H1 (cell line): ENCODE data around the gene DNM2. TPM values are rescaled to one million over a fixed set of nuclear protein-coding genes. Genes with fewer than 3 reads are reported as not detected.

ENCODE experiments used
- EZH2 ChIP-seq: fragments of 200-600 bp; sonication (generic); IDR thresholded peaks from 2 replicates; pipeline ENCODE4 v1.7.1; 2012; ENCODE audit warnings: low read depth, mild to moderate bottlenecking, moderate library complexity, low read length, inconsistent platforms; ENCODE audit not compliant: severe bottlenecking
- GABPA ChIP-seq: IDR thresholded peaks from 2 replicates; pipeline ENCODE4 v1.6.1; 2011; ENCODE audit warnings: mild to moderate bottlenecking, low read length, moderate library complexity, borderline replicate concordance; ENCODE audit not compliant: insufficient read depth
- HDAC2 ChIP-seq, 2 experiments: fragments of 300-600 bp in 1 of 2; sonication (generic) in 1 of 2; IDR thresholded peaks; 2 replicates each; pipeline ENCODE4 v1.6.1; 2011 to 2012; ENCODE audit warnings: low read depth in 2 of 2, low read length in 2 of 2, mild to moderate bottlenecking in 2 of 2, moderate library complexity in 2 of 2, borderline replicate concordance in 1 of 2, inconsistent platforms in 1 of 2
- NANOG ChIP-seq: IDR thresholded peaks from 2 replicates; pipeline ENCODE4 v1.6.1; 2011; ENCODE audit warnings: low read length, low read depth, mild to moderate bottlenecking, inconsistent platforms; ENCODE audit not compliant: insufficient read depth, poor library complexity, severe bottlenecking
- PHF8 ChIP-seq: fragments of 200-600 bp; sonication (generic); conservative IDR thresholded peaks from 2 replicates; pipeline ENCODE4 v1.7.1; 2012; ENCODE audit warnings: low read depth, mild to moderate bottlenecking, inconsistent platforms, low read length, moderate library complexity
- RBBP5 ChIP-seq: IDR thresholded peaks from 2 replicates; pipeline ENCODE4 v1.7.1; 2012; ENCODE audit warnings: low read depth, mild to moderate bottlenecking, inconsistent platforms, low read length, moderate library complexity, borderline replicate concordance
- SP1 ChIP-seq: IDR thresholded peaks from 2 replicates; pipeline ENCODE4 v1.6.1; 2011; ENCODE audit warnings: low read depth, low read length
- SRF ChIP-seq: IDR thresholded peaks from 2 replicates; pipeline ENCODE4 v1.6.1; 2011; ENCODE audit warnings: mild to moderate bottlenecking, low read depth, low read length, moderate library complexity
- TCF12 ChIP-seq: IDR thresholded peaks from 2 replicates; pipeline ENCODE4 v1.6.1; 2011; ENCODE audit warnings: low read depth, mild to moderate bottlenecking, low read length
- TEAD4 ChIP-seq: IDR thresholded peaks from 2 replicates; pipeline ENCODE4 v1.6.1; 2012; ENCODE audit warnings: low read depth, low read length, inconsistent platforms, mixed read lengths
- polyA plus RNA-seq, 7 experiments: library from polyadenylated mRNA; depleted of rRNA in 3 of 7; stranded (reverse) in 5 of 7; unstranded in 2 of 7; fragments of >200 nt in 5 of 7; fragments of 200-250 nt in 2 of 7; gene quantifications; 1 replicate in 5 of 7; 2 replicates in 1 of 7; 4 replicates in 1 of 7; pipeline versions ENCODE4 v1.2.1 to v1.2.3, GENCODE V29; 2011 to 2013; ENCODE audit warnings: missing spikeins in 2 of 7, mixed read lengths in 2 of 7
- total RNA-seq: library from RNA; stranded (reverse); fragmentation: NEBNext Ultra II Directional; extraction: Animal tissue kit (Norgen Biotek cat#: 25700); gene quantifications from 2 replicates; pipeline ENCODE4 v1.2.1, GENCODE V29; 2021

DNM2 gene
- total and polyA plus RNA-seq, 2 of the 8 experiments (the other 6 are each of a cell fraction or from before 2014, with no cell fraction given): 61.9 to 120 TPM

DNA sequence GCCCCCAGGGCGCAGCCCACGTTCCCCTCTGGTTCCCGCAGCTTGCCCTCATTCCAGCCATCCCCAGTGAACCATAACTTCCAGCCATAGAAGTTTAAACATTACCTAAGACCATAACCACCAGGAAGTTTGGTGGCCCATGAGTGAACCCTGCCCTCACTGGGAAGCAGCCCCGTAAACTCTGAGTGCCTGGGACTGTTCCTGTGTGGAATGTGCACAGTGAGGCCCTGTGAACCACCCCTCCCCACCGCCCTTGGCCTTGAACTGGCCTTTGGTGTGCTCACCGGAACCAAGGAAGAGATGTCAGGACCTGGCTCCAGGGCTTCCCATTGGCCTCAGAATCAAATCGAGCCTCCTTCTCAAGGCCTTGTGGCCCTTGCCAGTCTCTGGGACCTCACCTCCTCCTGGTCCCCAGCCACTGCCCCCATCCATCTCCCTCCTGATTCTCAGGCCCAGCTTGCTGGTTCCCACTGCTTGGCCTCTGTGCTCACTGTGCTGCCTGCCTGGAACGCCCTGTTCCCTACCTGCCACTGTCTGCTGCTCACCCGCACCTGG, 46.5 kb downstream of the DNM2 start (continued):
- TF ChIP-seq HDAC2 (IDR thresholded peaks at IDR 0.05; ENCODE audit: borderline replicate concordance in 1 of 2, low read depth in 2 of 2, low read length in 2 of 2): no peak
- TF ChIP-seq NANOG: no peak
- no peak for TF ChIP-seq EZH2
- no peak for TF ChIP-seq TEAD4
- no peak for TF ChIP-seq SP1
- no peak for TF ChIP-seq PHF8
- TF ChIP-seq SRF: no peak
- TF ChIP-seq TCF12: no peak
- TF ChIP-seq RBBP5: no peak
- no peak for TF ChIP-seq GABPA
